IMR-90 (cell line): ENCODE data around the gene POLR2I.

Experiments used
- BHLHE40 ChIP-seq: fragments of 150-350 bp; IDR thresholded peaks from 2 replicates; pipeline ENCODE4 v1.6.1; 2016; ENCODE audit warnings: mild to moderate bottlenecking, low read depth, low read length
- CEBPB ChIP-seq: IDR thresholded peaks from 2 replicates; pipeline ENCODE4 v1.6.1; 2012; ENCODE audit warnings: low read depth, low read length, improper control_type of control experiment
- CTCF ChIP-seq: conservative IDR thresholded peaks from 2 replicates; pipeline ENCODE4 v1.5.1; 2012; ENCODE audit warnings: mild to moderate bottlenecking, low read depth, low read length, improper control_type of control experiment
- MAZ ChIP-seq: IDR thresholded peaks from 2 replicates; pipeline ENCODE4 v1.6.1; 2012; ENCODE audit warnings: low read depth, mild to moderate bottlenecking, low read length, improper control_type of control experiment, moderate library complexity, borderline replicate concordance
- MXI1 ChIP-seq: IDR thresholded peaks from 2 replicates; pipeline ENCODE4 v1.6.1; 2012; ENCODE audit warnings: low read depth, mild to moderate bottlenecking, low read length, moderate library complexity, borderline replicate concordance
- POLR2A ChIP-seq: IDR thresholded peaks from 2 replicates; pipeline ENCODE4 v1.6.1; 2012; ENCODE audit warnings: mild to moderate bottlenecking, low read depth, low read length
- RAD21 ChIP-seq: IDR thresholded peaks from 2 replicates; pipeline ENCODE4 v1.6.1; 2012; ENCODE audit warnings: low read length, improper control_type of control experiment
- RCOR1 ChIP-seq: IDR thresholded peaks from 2 replicates; pipeline ENCODE4 v1.6.1; 2012; ENCODE audit warnings: mild to moderate bottlenecking, low read length, improper control_type of control experiment; ENCODE audit not compliant: insufficient replicate concordance

GRCh38 chr19:36064826-36065225, 49.8 kb downstream of the POLR2I start:
- no peak for TF ChIP-seq CTCF
- TF ChIP-seq CEBPB = no peak
- TF ChIP-seq MAZ = no peak
- no peak for TF ChIP-seq RCOR1
- no peak for TF ChIP-seq RAD21
- no peak for TF ChIP-seq POLR2A
- no peak for TF ChIP-seq BHLHE40
- no peak for TF ChIP-seq MXI1
